B cell (primary cell): Measurements from ENCODE around the gene RDH12. TPM values are rescaled to one million over a fixed set of nuclear protein-coding genes. Genes with fewer than 3 reads are reported as not detected.

Source experiments
- ATAC-seq: fragments of 200-7000 bp; cut with Tn5 transposase; one replicate; pipeline ENCODE4 v1.10.0; 2021; ENCODE audit warnings: low read depth, mild to moderate bottlenecking, moderate number of reproducible peaks, moderate library complexity
- CTCF ChIA-PET: fragments of 350-600 bp; sonication (Branson Sonifier 250); formaldehyde crosslinking; loops from one replicate; lab custom pipeline; 2021; ENCODE audit warnings: antibody characterized with exemption, inconsistent platforms; lab: Charles Lee
- POLR2A ChIA-PET: fragments of 350-600 bp; sonication (Branson Sonifier 250); formaldehyde crosslinking; loops from one replicate; lab custom pipeline; 2021; ENCODE audit warnings: antibody characterized with exemption; lab: Charles Lee
- DNase-seq: peaks from one replicate; pipeline ENCODE4 v3.0.0; 2013
- H2AFZ ChIP-seq: 2 replicates; pipeline ENCODE4 v1.6.1; 2012; ENCODE audit warnings: mild to moderate bottlenecking, low read depth, low read length; ENCODE audit not compliant: insufficient read depth, poor library complexity, severe bottlenecking
- H3K27ac ChIP-seq, 2 donors: 1 replicate in 1 of 2; 2 replicates in 1 of 2; pipeline ENCODE4 v1.5.1; 2012 to 2013; ENCODE audit warnings: low read length in 2 of 2, mild to moderate bottlenecking in 2 of 2, moderate library complexity in 1 of 2
- H3K27me3 ChIP-seq, 4 experiments: fragments of 200-600 bp in 1 of 4; sonication (generic) in 1 of 4; replicated peaks in 1 of 4; 1 replicate in 2 of 4; 2 replicates in 2 of 4; pipeline versions ENCODE4 v1.6.1 to v1.7.0; 2013 to 2016; ENCODE audit warnings: low read length in 3 of 4, mild to moderate bottlenecking in 2 of 4, mixed read lengths in 1 of 4, moderate library complexity in 1 of 4; ENCODE audit not compliant: insufficient read depth in 4 of 4, control insufficient read depth in 3 of 4; ENCODE audit errors: control extremely low read depth in 1 of 4
- H3K36me3 ChIP-seq, 2 experiments: replicated peaks in 1 of 2; 1 replicate in 1 of 2; 2 replicates in 1 of 2; pipeline versions ENCODE4 v1.6.1 to v1.7.1; 2013; ENCODE audit warnings: low read length in 1 of 2; ENCODE audit not compliant: insufficient read depth in 2 of 2, control insufficient read depth in 1 of 2; ENCODE audit errors: control extremely low read depth in 1 of 2, extremely low read depth in 1 of 2
- H3K4me1 ChIP-seq, 2 donors: fragments of 200-600 bp in 1 of 2; sonication (generic) in 1 of 2; 1 replicate in 1 of 2; 2 replicates in 1 of 2; pipeline versions ENCODE4 v1.5.1 to v1.6.1; 2013 to 2017; ENCODE audit warnings: low read length in 2 of 2; ENCODE audit not compliant: control insufficient read depth in 2 of 2, insufficient read depth in 2 of 2
- H3K4me2 ChIP-seq: replicated peaks from 2 replicates; pipeline ENCODE3; 2012; ENCODE audit warnings: mild to moderate bottlenecking, low read depth, low read length; ENCODE audit not compliant: poor library complexity, severe bottlenecking
- H3K4me3 ChIP-seq, 5 experiments: fragments of 200-600 bp in 1 of 5; sonication (generic) in 1 of 5; 1 replicate in 3 of 5; 2 replicates in 2 of 5; pipeline versions ENCODE4 v1.5.1 to v1.7.0; 2011 to 2016; ENCODE audit warnings: low read length in 4 of 5, mild to moderate bottlenecking in 4 of 5, low read depth in 2 of 5, control low read depth in 1 of 5, moderate library complexity in 1 of 5; ENCODE audit not compliant: insufficient read depth in 1 of 5; ENCODE audit errors: control extremely low read depth in 1 of 5, extremely low read depth in 1 of 5
- H3K79me2 ChIP-seq: fragments of 200-600 bp; sonication (generic); one replicate; pipeline ENCODE4 v1.6.0; 2016; ENCODE audit warnings: low read length; ENCODE audit not compliant: control insufficient read depth, insufficient read depth
- H3K9ac ChIP-seq: fragments of 200-600 bp; sonication (generic); 2 replicates; pipeline ENCODE4 v1.6.1; 2017; ENCODE audit warnings: mild to moderate bottlenecking, low read length, moderate library complexity
- H3K9me3 ChIP-seq, 3 donors: one replicate each; pipeline versions ENCODE4 v1.6.1 to v1.7.1; 2013; ENCODE audit warnings: low read length in 2 of 3; ENCODE audit not compliant: control insufficient read depth in 2 of 3, insufficient read depth in 1 of 3; ENCODE audit errors: control extremely low read depth in 1 of 3
- H4K20me1 ChIP-seq: 2 replicates; pipeline ENCODE4 v1.6.0; 2012; ENCODE audit warnings: mild to moderate bottlenecking, low read length; ENCODE audit not compliant: insufficient read depth, control insufficient read depth, poor library complexity, severe bottlenecking
- H3K27ac Mint-ChIP-seq: one replicate; pipeline ENCODE4 v1.8.0; 2021; ENCODE audit warnings: mixed read lengths
- H3K27me3 Mint-ChIP-seq: one replicate; pipeline ENCODE4 v1.8.0; 2021; ENCODE audit warnings: mixed read lengths
- H3K4me1 Mint-ChIP-seq: one replicate; pipeline ENCODE4 v1.8.0; 2021; ENCODE audit warnings: mixed read lengths
- H3K4me3 Mint-ChIP-seq: one replicate; pipeline ENCODE4 v1.8.0; 2021; ENCODE audit warnings: mixed read lengths
- H3K9me3 Mint-ChIP-seq: one replicate; pipeline ENCODE4 v1.8.0; 2022; ENCODE audit warnings: mixed read lengths; ENCODE audit not compliant: insufficient read depth
- EZH2 ChIP-seq: IDR thresholded peaks from 2 replicates; pipeline ENCODE4 v1.6.1; 2012; ENCODE audit warnings: borderline replicate concordance, low read depth, mild to moderate bottlenecking, moderate library complexity, low read length; ENCODE audit not compliant: insufficient read depth, poor library complexity, severe bottlenecking
- WGBS: methylation state at CpG from one replicate; pipeline ENCODE4 v1.1.5; 2013; ENCODE audit warnings: missing lambda C conversion rate; ENCODE audit not compliant: insufficient coverage; 5-methylcytosine and 5-hydroxymethylcytosine counted together
- intact Hi-C: fragments of 100-400 bp; cut with micrococcal nuclease; formaldehyde crosslinking; loops from one replicate; pipeline ENCODE4 v1.10.0; 2022
- polyA plus RNA-seq: library from polyadenylated mRNA; depleted of rRNA; stranded (reverse); fragments of >200 nt; gene quantifications from 2 replicates; pipeline ENCODE4 v1.2.3, GENCODE V29; 2012
- total RNA-seq, 2 donors: library from RNA; stranded (reverse); fragments of 120-200 nt in 1 of 2; gene quantifications; 1 replicate in 1 of 2; 2 replicates in 1 of 2; pipeline versions ENCODE4 v1.2.3 to v1.2.4, GENCODE V29; 2013 to 2022
- TF ChIP-seq, protein P1 (sequence below): fragments of 200-600 bp; IDR thresholded peaks from one replicate; pipeline ENCODE4 v1.8.0; 2022; ENCODE audit warnings: antibody characterized with exemption, mild to moderate bottlenecking

RDH12 gene
- total and polyA plus RNA-seq, 2 donors (not counting 1 experiment from before 2014, with no cell fraction given), result not detected

DNA sequence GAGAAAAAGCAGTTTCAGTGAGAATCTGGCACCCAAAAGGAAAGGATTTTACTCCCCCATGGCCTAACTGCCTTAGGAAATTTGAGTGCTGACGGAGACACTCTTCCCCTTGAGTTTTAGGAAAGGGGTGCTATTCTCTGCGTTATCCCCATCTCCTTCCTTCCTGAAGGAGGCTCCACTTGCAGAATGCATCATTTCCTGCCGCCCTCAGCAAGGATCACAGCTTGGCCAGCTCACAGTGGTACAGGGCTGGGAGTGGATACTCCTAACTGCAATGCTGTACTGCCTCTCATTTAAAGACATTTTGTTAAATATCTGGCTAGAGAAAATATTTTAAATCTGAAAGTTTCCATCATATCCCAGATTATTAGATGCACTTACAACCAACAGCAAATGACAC lies 33.0 kb downstream of the RDH12 start:
- Histone ChIP-seq H4K20me1 (no peaks in the 10 kb centered on the region), H3K36me3 (no peaks in the 10 kb centered on the region), H3K79me2 (no peaks in the 10 kb centered on the region), H3K9ac (no peak overlapping the region), H3K27me3 (no peaks in the 10 kb centered on the region), H3K4me2 (no peak overlapping the region), H3K4me1 (no peaks in the 10 kb centered on the region), H2AFZ (no peak overlapping the region), H3K27ac (no peak overlapping the region), H3K9me3 (no peaks in the 10 kb centered on the region), H3K4me3 (no peak overlapping the region)
- ChIA-PET CTCF (no interaction called here), POLR2A (no interaction called here)
- intact Hi-C loops, result no loop called here
- no peaks in the 10 kb centered on the region for H3K9me3 Mint-ChIP-seq
- WGBS, result 60% methylated on average over 1 of the region's 3 CpGs
- no peaks in the 10 kb centered on the region for H3K4me1 Mint-ChIP-seq
- ATAC-seq, result no peak
- H3K27ac Mint-ChIP-seq, result no peak overlapping the region
- H3K4me3 Mint-ChIP-seq, result no peak overlapping the region
- TF ChIP-seq, protein P1, sequence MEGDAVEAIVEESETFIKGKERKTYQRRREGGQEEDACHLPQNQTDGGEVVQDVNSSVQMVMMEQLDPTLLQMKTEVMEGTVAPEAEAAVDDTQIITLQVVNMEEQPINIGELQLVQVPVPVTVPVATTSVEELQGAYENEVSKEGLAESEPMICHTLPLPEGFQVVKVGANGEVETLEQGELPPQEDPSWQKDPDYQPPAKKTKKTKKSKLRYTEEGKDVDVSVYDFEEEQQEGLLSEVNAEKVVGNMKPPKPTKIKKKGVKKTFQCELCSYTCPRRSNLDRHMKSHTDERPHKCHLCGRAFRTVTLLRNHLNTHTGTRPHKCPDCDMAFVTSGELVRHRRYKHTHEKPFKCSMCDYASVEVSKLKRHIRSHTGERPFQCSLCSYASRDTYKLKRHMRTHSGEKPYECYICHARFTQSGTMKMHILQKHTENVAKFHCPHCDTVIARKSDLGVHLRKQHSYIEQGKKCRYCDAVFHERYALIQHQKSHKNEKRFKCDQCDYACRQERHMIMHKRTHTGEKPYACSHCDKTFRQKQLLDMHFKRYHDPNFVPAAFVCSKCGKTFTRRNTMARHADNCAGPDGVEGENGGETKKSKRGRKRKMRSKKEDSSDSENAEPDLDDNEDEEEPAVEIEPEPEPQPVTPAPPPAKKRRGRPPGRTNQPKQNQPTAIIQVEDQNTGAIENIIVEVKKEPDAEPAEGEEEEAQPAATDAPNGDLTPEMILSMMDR, result no peak
- no peak for TF ChIP-seq EZH2
- no peaks in the 10 kb centered on the region for H3K27me3 Mint-ChIP-seq
- DNase-seq, result no peak

DNA sequence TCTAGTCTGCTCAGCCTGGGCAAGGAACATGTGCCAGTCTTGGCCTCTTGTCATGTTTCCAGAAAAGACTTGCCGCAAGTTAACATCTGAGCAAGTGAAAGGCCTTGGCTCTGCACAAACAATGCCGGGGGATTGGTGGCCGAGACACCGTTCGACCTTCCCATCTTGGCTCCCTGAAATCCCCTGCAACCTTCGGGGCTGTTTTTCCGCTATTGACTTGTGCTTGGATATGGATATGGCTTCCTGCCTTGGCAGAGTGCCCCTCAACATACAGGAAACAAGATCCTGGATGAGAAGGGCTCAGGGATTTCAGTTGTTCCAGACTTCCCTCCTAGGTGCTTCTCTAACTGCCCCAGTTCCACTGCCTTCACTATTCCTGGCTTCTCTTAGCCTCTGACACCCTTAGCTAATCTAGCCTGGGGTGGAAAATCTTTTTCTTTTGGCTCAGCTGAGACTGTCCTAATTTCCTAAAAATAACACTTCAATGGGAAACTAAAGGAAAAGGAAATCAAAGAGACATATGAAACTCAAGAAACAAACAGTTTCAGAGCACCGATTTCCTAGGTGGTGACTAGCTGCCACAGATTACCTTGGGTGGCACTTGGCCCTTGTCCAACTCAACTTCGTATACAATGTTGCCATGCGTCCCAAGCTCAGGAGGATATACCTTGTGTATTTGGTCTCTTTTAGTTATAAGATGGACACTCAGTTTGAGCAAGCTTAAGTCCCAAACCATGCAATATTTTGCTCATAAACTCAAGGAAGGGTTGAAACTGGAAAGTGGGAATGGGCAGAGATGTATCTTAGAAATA lies 33.9 kb downstream of the RDH12 start:
- no peaks in the 10 kb centered on the region for H3K9me3 Mint-ChIP-seq
- H3K4me1 ChIP-seq, result no peaks in the 10 kb centered on the region
- POLR2A ChIA-PET, result no interaction called here

More for the DNA sequence above, 33.9 kb downstream of the RDH12 start:
- Histone ChIP-seq H4K20me1 (no peaks in the 10 kb centered on the region), H3K4me2 (no peak overlapping the region), H3K79me2 (no peaks in the 10 kb centered on the region), H3K36me3 (no peaks in the 10 kb centered on the region), H2AFZ (no peak overlapping the region), H3K9me3 (no peaks in the 10 kb centered on the region), H3K27me3 (no peaks in the 10 kb centered on the region), H3K4me3 (no peak overlapping the region), H3K9ac (no peak overlapping the region), H3K27ac (no peak overlapping the region)
- Mint-ChIP-seq H3K27me3 (no peaks in the 10 kb centered on the region), H3K4me1 (no peaks in the 10 kb centered on the region), H3K4me3 (no peak overlapping the region), H3K27ac (no peak overlapping the region)
- intact Hi-C loops, result no loop called here
- TF ChIP-seq, protein P1, result no peak
- no peak for TF ChIP-seq EZH2
- WGBS, result 98% methylated on average over 8 of the region's 10 CpGs
- ATAC-seq (no peak), DNase-seq (no peak)
- CTCF ChIA-PET, result no interaction called here
